OCI-LY7 (cell line): ENCODE results near the gene CHRNA4.

Experiments
- EZH2phosphoT487 ChIP-seq: fragments of 200-600 bp; sonication (generic); IDR thresholded peaks from 2 replicates; pipeline ENCODE4 v1.6.1; 2018; ENCODE audit warnings: low read depth, borderline replicate concordance, mild to moderate bottlenecking, mixed run types, antibody characterized with exemption, low read length, moderate library complexity, mixed read lengths
- TF ChIP-seq, protein P1 (sequence below): fragments of 200-600 bp; sonication (generic); conservative IDR thresholded peaks from 2 replicates; pipeline ENCODE4 v1.5.1; 2014; ENCODE audit warnings: mild to moderate bottlenecking, antibody characterized with exemption, low read length, moderate library complexity, mixed read lengths

DNA sequence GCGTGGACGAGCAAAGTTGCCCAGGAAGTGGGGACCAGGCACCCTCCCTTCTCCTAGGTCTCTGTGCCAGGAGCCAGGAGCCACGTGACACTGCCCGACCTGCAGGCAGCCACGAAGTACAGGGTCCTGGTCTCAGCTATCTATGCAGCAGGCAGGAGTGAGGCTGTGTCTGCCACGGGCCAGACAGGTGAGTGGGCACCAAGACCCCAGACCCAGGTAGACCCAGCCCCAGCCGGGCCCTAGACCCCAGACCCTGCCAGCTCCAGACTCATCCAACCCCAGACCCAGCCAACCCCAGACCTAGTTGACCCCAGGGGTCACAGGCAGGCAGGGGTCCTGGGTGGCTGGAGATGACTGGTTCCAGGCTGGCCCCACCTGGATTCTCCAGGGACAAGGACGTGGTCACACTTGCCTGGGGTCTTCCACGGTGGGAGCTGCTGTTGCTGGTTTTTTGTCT lies 47.1 kb downstream of the CHRNA4 start:
- TF ChIP-seq, protein P1, sequence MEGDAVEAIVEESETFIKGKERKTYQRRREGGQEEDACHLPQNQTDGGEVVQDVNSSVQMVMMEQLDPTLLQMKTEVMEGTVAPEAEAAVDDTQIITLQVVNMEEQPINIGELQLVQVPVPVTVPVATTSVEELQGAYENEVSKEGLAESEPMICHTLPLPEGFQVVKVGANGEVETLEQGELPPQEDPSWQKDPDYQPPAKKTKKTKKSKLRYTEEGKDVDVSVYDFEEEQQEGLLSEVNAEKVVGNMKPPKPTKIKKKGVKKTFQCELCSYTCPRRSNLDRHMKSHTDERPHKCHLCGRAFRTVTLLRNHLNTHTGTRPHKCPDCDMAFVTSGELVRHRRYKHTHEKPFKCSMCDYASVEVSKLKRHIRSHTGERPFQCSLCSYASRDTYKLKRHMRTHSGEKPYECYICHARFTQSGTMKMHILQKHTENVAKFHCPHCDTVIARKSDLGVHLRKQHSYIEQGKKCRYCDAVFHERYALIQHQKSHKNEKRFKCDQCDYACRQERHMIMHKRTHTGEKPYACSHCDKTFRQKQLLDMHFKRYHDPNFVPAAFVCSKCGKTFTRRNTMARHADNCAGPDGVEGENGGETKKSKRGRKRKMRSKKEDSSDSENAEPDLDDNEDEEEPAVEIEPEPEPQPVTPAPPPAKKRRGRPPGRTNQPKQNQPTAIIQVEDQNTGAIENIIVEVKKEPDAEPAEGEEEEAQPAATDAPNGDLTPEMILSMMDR, result no peak
- no peak for TF ChIP-seq EZH2phosphoT487
